ENCODE data around the gene PRTFDC1. TPM values are rescaled to one million over a fixed set of nuclear protein-coding genes. Genes with fewer than 3 reads are reported as not detected.
A peak's percentile ranks its signal among the peaks of the same experiment; 100 is the strongest.

Gene PRTFDC1
- total RNA-seq, 1 experiment from 2014 or later = 83.2 TPM

DNA sequence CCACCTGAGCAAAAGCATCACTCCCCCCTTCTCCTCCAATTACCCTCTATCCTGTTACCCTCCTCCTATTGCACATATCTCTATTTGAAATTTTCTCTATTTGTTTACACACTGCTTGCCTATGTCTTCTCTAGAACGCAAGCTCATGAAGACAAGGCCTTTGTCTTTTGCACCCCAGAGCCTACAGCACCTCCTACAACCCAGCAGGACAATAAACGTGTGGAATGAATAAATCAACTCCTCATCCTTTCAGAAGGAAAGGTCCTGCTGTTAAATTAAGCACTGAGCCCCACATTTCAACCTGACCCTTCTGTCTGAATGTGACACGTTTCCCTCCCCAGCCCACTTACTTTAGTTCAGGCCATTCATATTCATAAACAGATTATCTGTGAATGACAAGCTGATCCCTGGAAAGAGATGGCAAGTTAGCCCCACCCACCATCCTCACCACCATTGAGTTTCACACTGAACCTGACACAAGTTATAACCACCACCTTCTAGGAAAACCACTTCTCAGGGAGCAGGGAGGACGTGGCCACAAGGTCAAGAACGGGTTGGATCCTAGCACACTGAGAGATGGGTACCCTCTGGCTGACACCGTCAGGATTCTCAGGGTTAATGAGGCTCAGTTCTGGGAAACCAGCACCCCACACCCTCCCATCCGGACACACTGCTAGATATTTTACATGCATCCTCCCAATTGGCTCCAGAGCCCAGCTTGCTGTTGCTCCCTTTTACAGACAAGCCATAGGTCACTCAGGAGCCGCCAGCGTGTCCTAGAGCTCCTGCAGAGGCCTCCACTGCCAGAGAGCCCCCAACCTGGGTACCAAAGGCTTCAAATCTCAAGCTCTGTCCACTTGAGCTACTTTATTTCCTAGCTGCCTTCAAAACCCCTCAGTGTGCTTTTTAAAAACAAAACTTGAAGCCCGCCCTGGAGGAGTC, 934 bp downstream of the PRTFDC1 start:
- TF ChIP-seq, protein P1, sequence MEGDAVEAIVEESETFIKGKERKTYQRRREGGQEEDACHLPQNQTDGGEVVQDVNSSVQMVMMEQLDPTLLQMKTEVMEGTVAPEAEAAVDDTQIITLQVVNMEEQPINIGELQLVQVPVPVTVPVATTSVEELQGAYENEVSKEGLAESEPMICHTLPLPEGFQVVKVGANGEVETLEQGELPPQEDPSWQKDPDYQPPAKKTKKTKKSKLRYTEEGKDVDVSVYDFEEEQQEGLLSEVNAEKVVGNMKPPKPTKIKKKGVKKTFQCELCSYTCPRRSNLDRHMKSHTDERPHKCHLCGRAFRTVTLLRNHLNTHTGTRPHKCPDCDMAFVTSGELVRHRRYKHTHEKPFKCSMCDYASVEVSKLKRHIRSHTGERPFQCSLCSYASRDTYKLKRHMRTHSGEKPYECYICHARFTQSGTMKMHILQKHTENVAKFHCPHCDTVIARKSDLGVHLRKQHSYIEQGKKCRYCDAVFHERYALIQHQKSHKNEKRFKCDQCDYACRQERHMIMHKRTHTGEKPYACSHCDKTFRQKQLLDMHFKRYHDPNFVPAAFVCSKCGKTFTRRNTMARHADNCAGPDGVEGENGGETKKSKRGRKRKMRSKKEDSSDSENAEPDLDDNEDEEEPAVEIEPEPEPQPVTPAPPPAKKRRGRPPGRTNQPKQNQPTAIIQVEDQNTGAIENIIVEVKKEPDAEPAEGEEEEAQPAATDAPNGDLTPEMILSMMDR (IDR thresholded peaks at IDR 0.05; ENCODE audit: insufficient read depth in 1 of 2, low read depth in 1 of 2, low read length in 1 of 2, severe bottlenecking in 1 of 2, unreplicated experiment in 1 of 2) = no peak
- H3K4me1 Mint-ChIP-seq (ENCODE audit: low read depth, unreplicated experiment) = peaks cover 23% of the 10 kb centered on the region
- DNase-seq = peak; percentile 70 to 75
- ChIA-PET POLR2A (interaction anchor here (0.5 to 1.2 kb wide), 5 partner anchors 15 to 227 kb away, joined by 3 to 5 read pairs (median 4); no protein-coding TSS in a partner anchor), CTCF (interaction anchor here (0.6 to 1.8 kb wide), 7 partner anchors 11 to 308 kb away, joined by 3 to 10 read pairs (median 4); partner anchors contain the start of gene ARHGAP21)
- peak overlapping the region; percentile 97 for H3K4me3 ChIP-seq (ENCODE audit: low read depth, low read length)
- no peaks in the 10 kb centered on the region for H3K27me3 ChIP-seq (replicated peaks; ENCODE audit: control insufficient read depth, insufficient read depth, low read length)
- no peaks in the 10 kb centered on the region for H3K27me3 Mint-ChIP-seq (ENCODE audit: insufficient read depth, unreplicated experiment)
- H3K36me3 ChIP-seq (ENCODE audit: control insufficient read depth, insufficient read depth, low read length) = no peaks in the 10 kb centered on the region
- no peaks in the 10 kb centered on the region for H3K9me3 Mint-ChIP-seq (ENCODE audit: unreplicated experiment)
- peaks cover 32% of the 10 kb centered on the region for H3K4me1 ChIP-seq
- H3K9me3 ChIP-seq = no peaks in the 10 kb centered on the region
- H3K4me3 Mint-ChIP-seq (ENCODE audit: unreplicated experiment) = peak overlapping the region; percentile 84
- peaks cover 7% of the 10 kb centered on the region for H3K36me3 Mint-ChIP-seq (ENCODE audit: insufficient read depth, unreplicated experiment)
- intact Hi-C loops (cut with micrococcal nuclease; ENCODE audit: unreplicated experiment) = loop anchor here (1.0 to 2.0 kb wide), 3 partner anchors 227 to 333 kb away; no protein-coding TSS in a partner anchor
- BruUV-seq (replicated peaks) = no TSS peak
- H3K27ac Mint-ChIP-seq (ENCODE audit: unreplicated experiment) = peak overlapping the region; percentile 90

DNA sequence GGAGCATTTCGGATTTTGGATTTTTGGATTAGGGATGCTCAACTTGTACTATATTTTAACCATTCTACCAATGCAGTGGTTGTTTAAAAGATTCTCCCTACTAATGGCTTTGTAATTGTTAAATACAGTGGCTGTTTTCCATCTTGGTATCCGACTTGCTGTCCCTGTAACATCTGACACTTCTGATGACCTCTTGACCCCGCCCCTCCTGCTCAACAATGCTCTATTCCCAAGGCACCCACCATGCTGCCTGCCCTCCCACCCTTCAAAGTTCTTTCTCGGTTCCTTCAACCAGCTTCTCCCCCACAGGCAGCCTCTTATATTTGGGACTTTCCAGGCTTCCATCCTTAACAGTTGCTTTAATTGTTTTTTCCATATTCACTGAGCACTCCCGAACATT, 2.0 kb downstream of the PRTFDC1 start:
- no peak for DNase-seq
- Mint-ChIP-seq H3K9me3 (ENCODE audit: unreplicated experiment) (no peaks in the 10 kb centered on the region), H3K4me1 (ENCODE audit: low read depth, unreplicated experiment) (peaks cover 23% of the 10 kb centered on the region), H3K27me3 (ENCODE audit: insufficient read depth, unreplicated experiment) (no peaks in the 10 kb centered on the region), H3K36me3 (ENCODE audit: insufficient read depth, unreplicated experiment) (peaks cover 7% of the 10 kb centered on the region), H3K27ac (ENCODE audit: unreplicated experiment) (no peak overlapping the region), H3K4me3 (ENCODE audit: unreplicated experiment) (no peak overlapping the region)
- TF ChIP-seq, protein P1 (IDR thresholded peaks at IDR 0.05; ENCODE audit: insufficient read depth in 1 of 2, low read depth in 1 of 2, low read length in 1 of 2, severe bottlenecking in 1 of 2, unreplicated experiment in 1 of 2) = no peak
- ChIA-PET POLR2A (no interaction called here), CTCF (no interaction called here)
- Histone ChIP-seq H3K36me3 (ENCODE audit: control insufficient read depth, insufficient read depth, low read length) (no peaks in the 10 kb centered on the region), H3K4me3 (ENCODE audit: low read depth, low read length) (no peak overlapping the region), H3K27me3 (replicated peaks; ENCODE audit: control insufficient read depth, insufficient read depth, low read length) (no peaks in the 10 kb centered on the region), H3K9me3 (no peaks in the 10 kb centered on the region), H3K4me1 (peaks cover 33% of the 10 kb centered on the region)
- intact Hi-C loops (cut with micrococcal nuclease; ENCODE audit: unreplicated experiment) = no loop called here
- BruUV-seq (replicated peaks) = no TSS peak

DNA sequence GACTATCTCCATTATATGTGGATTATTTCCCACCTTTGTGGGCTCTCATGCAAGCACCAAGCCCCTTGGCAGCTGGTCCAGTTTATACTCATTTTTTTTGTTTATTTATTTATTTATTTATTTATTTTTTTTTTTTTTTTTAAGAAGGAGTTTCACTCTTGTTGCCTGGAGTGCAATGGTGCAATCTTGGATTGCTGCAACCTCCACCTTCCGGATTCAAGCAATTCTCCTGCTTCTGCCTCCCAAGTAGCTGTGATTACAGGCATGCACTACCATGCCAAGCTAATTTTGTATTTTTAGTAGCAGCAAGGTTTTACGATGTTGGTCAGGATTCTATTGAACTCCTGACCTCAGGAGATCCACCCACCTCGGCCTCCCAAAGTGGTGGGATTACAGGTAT, 2.8 kb downstream of the PRTFDC1 start:
- peaks cover 7% of the 10 kb centered on the region for H3K36me3 Mint-ChIP-seq (ENCODE audit: insufficient read depth, unreplicated experiment)
- TF ChIP-seq, protein P1 (IDR thresholded peaks at IDR 0.05; ENCODE audit: insufficient read depth in 1 of 2, low read depth in 1 of 2, low read length in 1 of 2, severe bottlenecking in 1 of 2, unreplicated experiment in 1 of 2) = no peak
- peaks cover 39% of the 10 kb centered on the region for H3K4me1 ChIP-seq
- H3K9me3 Mint-ChIP-seq (ENCODE audit: unreplicated experiment) = no peaks in the 10 kb centered on the region
- H3K9me3 ChIP-seq = no peaks in the 10 kb centered on the region
- intact Hi-C loops (cut with micrococcal nuclease; ENCODE audit: unreplicated experiment) = no loop called here
- H3K36me3 ChIP-seq (ENCODE audit: control insufficient read depth, insufficient read depth, low read length) = no peaks in the 10 kb centered on the region
- BruUV-seq (replicated peaks) = no TSS peak
- no peak overlapping the region for H3K27ac Mint-ChIP-seq (ENCODE audit: unreplicated experiment)
- H3K4me3 Mint-ChIP-seq (ENCODE audit: unreplicated experiment) = no peak overlapping the region
- H3K4me3 ChIP-seq (ENCODE audit: low read depth, low read length) = no peak overlapping the region
- H3K4me1 Mint-ChIP-seq (ENCODE audit: low read depth, unreplicated experiment) = peaks cover 30% of the 10 kb centered on the region
- POLR2A ChIA-PET = no interaction called here
- no peaks in the 10 kb centered on the region for H3K27me3 Mint-ChIP-seq (ENCODE audit: insufficient read depth, unreplicated experiment)
- no peaks in the 10 kb centered on the region for H3K27me3 ChIP-seq (replicated peaks; ENCODE audit: control insufficient read depth, insufficient read depth, low read length)
- DNase-seq = no peak
- CTCF ChIA-PET = no interaction called here

All from Caco-2 (cell line).